Measurements from ENCODE around the gene PCBD1. TPM values are rescaled to one million over a fixed set of nuclear protein-coding genes. Genes with fewer than 3 reads are reported as not detected.
A peak's percentile ranks its signal among the peaks of the same experiment; 100 is the strongest.

The PCBD1 gene
- polyA plus RNA-seq = 100 to 1,000 TPM in 2 of 3 donors, 10 to 100 TPM in 1; 97.6 to 158 (median 113) TPM

DNA sequence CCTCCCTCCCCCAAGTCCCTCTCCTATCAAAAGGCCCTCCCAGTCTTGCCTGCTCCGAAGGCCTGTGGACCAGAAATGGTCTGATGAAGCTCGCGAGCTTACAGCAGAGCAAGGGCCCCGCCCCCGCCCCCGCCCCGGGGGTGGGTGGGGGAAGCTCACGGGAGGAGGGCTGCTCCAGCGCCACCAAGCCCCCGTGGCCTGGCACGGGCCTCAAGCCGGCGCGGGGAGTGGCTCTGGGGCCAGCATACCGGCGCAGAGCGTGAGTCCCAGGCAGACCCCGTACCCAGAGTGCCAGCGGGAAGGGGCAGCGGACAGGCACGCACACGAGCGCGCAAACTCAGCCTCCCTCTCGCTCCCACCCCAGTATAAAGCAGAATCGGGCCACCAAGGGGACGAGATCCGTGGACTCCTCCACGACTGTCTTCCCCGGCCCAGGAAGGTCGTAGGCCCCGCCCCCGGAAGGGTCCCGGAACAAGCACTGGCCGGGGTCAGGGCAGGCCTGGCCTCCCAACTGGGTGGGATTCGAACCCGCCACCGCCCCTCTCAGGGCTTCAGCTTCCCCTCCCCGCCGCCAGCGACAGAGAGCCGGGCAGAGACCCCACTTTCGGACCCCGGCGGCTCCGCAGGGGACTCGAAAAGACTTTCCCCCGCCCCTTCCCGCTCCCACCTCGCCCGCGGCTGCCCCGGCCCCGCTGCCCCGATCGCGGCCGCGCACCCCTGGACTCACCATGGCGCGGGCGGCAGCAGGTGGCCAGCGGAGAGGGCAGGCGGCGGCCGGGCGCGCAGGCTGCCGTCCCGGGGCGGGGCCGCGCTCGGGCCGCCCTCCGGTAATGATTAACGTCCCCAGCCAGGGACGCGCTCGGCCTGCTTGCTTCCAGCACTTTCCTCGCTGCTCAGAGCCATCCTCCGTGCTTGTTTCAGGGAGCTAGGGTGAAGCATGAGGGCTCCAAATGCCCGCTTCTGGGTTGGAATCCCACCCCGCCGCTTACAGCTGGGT, at the start of gene PCBD1:
TSS of gene PCBD1 (minus strand) at position 762 of the 997 bp plus-strand sequence. CDS start at position 730, 32 bp downstream.
- 0 to 1% (median 1%) methylated on average over 82 to 85 of the region's 85 CpGs for WGBS, 3 donors
- H3K27ac ChIP-seq (ENCODE audit: low read depth, low read length) = peak within 1 kb of the TSS; percentile 61

DNA sequence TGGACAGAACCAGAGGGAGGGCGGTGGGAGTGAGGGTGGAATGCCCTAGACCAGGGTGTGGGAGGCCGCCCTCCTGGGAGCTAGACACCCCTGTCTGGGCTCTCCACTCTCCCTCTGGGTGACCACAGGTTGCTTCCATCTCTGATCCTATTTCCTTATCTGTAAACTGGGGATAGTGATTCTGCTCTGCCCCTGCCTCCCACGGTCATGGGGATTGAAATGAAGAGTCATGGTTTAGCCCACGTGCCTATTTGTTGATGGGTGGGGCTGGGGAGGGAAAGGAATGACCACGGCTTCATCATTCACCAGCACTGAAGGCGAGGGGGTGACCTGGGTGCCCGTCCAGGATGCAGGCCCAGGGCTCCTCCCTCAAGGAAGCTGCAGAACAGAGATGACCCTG, 49.3 kb upstream of the PCBD1 start:
- 84 to 89% (median 86%) methylated on average over 7 of the region's 7 CpGs for WGBS, 3 donors
- H3K27ac ChIP-seq (ENCODE audit: low read depth, low read length) = no peak overlapping the region

DNA sequence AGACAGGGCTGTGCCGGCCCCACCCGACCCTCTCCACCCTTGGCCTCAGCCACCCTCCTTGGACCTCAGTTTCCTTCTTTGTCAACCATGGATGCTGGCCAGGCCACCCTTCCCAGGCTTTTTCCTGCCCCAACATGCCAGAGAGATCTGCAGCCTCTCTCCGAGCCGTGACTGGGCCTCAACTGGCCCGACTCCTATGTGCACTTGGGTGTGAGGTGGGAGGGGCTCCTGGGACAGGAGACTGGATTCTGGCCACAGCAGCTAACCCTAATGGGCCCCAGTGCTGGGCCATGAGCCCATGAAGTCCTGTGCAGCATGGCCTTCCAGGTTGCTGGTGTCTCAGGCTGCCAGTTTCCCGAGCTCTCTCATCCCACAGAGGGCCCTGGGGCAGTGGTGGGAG, 47.7 kb upstream of the PCBD1 start:
- WGBS, 3 donors = 60 to 85% (median 65%) methylated on average over 6 of the region's 6 CpGs
- H3K27ac ChIP-seq (ENCODE audit: low read depth, low read length) = no peak overlapping the region

DNA sequence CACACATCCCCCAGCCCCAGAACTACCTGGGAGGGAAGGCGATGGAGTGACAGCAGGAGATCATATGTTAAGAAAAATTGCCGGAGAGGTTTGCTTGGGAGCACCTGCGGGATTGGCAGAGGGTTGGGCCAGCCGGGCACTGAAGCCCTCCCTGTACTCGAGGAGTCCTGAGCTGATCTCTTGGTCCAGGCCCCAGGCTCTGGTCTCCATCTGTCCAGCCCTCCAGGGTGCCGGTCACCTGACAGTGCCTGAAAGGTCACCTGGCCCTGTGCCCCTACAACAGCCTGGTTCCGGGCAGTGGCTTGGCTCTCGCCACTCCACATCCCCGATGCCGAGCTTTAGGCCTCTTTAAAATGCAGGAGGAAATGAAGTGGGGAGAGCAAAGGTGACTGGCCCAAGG, 47.3 kb upstream of the PCBD1 start:
- no peak overlapping the region for H3K27ac ChIP-seq (ENCODE audit: low read depth, low read length)
- 74 to 82% (median 82%) methylated on average over 10 of the region's 10 CpGs for WGBS, 3 donors

DNA sequence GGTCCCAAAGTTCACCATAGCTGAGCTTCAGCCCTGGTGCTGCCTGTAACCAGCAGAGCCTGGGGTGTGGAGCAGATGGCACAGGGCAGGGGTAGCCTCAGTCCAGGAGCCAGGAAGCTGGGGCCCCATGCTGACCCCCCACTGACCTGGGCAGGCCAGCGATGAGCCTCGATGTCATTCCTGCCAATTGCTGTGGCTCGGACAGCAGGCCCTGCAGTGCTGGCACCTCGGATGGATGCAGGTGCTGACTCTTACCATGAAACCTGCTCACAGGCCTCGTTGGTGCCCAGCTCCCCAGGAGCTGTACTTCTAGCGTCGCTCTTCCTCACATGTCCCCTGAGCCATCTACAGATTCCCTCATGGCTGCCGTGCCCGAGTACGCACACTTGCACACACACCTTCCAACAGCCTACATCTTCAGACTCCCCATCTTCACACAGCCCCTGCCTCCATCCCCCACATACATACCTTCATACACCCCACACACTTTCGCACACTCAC, 46.8 kb upstream of the PCBD1 start:
- 92 to 94% (median 93%) methylated on average over 11 of the region's 11 CpGs for WGBS, 3 donors

DNA sequence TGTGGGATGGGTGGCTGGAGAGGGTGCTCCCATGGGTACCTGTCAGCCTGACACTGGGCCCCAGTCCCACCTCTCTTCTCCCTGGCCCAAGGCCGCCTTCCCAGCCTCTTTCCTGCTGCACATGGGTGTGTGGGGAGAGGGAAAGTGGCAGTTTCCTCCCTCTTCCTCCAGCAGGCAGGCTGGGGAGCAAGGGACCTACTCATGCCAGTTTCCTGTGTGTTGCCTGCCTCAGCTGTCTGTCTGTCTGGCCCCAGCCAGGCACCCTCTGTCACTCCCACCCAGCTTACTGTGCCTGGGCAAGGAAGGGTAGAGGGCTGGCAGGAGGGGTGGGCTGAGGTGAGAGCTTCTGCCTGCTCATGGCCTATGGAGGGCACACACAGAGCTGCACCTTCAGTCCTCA, 46.3 kb upstream of the PCBD1 start:
- 63 to 100% (median 87%) methylated on average over 1 of the region's 1 CpG for WGBS, 3 donors
- H3K27ac ChIP-seq (ENCODE audit: low read depth, low read length) = no peak overlapping the region

More for the DNA sequence above, 46.8 kb upstream of the PCBD1 start:
- H3K27ac ChIP-seq (ENCODE audit: low read depth, low read length) = no peak overlapping the region

DNA sequence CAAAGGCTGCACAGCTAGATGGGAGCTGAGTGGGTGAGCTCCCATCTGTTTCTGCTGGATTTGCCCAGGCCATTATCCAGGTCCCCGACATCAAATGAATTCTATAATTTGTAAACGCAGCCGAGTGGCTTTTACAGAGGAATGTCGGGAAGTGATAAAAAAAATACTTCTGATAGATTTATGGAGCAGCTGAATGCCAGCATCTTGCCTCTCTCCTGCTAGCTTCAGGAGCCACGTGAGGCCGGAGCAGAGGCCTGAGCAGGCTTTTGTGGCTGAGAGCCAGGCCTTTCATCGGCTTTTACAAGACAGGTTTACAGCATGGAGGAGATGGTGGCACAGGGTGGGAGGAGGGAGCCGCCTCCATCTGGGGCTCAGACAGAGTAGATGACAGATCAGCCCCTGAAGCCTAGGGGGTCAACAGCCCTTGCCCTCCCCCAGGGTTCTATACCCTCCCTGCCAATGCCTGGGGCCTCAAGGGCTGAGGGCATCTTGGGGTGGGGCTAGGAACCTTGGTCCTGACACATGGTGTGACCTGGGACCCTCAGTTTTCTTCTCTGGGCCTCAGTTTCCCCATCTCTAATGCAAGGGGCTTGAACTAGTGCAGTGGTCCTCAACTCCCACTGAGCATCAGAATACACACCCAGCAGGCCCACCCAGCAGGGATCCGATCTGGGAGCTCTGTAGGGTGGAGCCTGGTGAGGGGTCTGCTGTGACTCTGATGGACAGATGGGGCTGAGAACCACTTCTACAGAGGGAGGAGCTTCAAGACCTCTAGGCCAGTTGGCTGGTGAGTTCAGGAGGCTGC, 44.2 kb upstream of the PCBD1 start:
- H3K27ac ChIP-seq (ENCODE audit: low read depth, low read length) = no peak overlapping the region
- 63 to 78% (median 70%) methylated on average over 9 of the region's 9 CpGs for WGBS, 3 donors

DNA sequence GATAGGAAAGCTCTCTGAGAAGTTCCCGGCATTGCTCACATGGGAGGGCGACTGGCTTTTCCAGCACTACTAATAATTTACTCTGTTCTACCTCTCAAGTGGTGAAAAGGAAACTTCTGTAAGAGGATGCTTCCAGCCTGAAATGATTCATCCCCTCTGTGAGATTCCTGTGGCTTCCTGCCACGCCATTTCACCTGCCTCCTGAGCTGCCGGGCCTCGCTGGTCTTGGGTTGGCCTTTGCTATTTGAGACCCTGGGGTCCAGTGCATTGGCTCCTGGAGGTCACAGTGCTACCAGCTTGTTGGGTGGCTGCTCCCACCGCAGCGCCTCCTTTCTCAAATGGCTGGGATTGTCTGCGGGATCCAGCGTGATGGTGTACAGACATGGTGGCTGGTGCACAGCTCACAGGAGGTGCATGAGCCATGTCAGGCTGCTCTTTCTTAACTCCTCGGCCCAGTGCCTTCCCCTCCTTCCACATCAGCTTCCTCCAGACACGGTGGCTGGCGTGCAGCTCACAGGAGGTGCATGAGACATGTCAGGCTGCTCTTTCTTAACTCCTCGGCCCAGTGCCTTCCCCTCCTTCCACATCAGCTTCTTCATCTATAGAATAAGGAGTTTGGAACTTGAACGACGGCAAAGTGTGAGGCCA, 42.9 kb upstream of the PCBD1 start:
- no peak overlapping the region for H3K27ac ChIP-seq (ENCODE audit: low read depth, low read length)
- 65 to 81% (median 68%) methylated on average over 15 of the region's 15 CpGs for WGBS, 3 donors

DNA sequence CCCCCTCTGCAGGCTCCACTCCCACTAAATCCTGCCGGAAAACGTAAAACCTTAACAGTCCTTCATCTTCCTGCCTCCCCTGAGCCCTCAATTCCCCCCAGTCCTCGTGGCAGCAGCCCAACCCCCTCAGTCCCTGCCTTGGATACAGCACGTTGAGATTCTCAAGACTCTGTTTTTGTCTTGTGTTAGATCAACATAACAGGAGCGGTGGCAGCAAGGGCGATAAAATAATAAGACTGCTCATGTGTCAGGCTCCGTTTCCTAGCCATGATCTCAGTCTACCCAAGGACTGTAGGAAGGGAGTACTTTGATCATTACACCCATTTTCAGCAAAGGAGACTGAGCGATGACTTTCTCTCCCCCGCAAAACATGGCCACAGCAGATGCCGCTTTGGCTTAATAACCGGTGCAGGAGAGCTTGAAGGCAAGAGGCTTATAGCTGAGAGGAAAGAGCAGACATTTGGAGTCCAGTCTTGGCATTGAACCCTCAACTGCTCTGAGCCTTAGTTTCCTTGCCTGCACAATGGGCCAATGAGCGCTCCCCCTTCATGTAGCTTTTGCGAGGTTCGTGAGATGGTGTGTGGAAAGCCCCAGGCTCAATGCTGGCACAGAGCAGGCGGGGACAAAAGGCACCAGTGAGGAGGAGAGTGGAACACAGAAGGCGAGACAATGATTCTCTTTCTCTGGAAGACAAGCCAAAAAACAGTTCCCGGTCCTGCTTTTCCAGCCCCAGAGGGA, 42.1 kb upstream of the PCBD1 start:
- H3K27ac ChIP-seq (ENCODE audit: low read depth, low read length) = no peak overlapping the region
- WGBS, 3 donors = 68 to 80% (median 77%) methylated on average over 17 of the region's 17 CpGs

DNA sequence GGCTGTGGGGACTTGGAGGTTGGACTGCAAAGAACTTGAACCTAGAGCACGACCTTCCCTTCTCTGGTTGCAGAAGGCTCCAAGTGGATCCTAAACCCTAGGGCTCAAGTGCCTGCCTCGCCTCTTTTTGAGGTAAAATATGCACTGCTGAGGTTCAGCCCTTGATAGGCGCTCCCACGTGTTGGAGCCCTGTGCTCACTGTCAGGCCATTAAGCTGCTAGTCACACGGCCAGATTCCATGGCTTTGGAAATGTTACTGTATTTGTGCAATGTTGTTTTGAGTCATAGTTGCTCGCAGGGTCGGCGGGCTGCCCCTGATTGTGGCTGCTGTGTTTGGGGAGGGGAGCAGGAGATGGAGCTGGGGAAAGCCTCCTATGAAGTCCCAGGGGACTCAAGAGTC, 39.8 kb upstream of the PCBD1 start:
- WGBS, 3 donors = 66 to 75% (median 71%) methylated on average over 8 of the region's 8 CpGs
- no peak overlapping the region for H3K27ac ChIP-seq (ENCODE audit: low read depth, low read length)

DNA sequence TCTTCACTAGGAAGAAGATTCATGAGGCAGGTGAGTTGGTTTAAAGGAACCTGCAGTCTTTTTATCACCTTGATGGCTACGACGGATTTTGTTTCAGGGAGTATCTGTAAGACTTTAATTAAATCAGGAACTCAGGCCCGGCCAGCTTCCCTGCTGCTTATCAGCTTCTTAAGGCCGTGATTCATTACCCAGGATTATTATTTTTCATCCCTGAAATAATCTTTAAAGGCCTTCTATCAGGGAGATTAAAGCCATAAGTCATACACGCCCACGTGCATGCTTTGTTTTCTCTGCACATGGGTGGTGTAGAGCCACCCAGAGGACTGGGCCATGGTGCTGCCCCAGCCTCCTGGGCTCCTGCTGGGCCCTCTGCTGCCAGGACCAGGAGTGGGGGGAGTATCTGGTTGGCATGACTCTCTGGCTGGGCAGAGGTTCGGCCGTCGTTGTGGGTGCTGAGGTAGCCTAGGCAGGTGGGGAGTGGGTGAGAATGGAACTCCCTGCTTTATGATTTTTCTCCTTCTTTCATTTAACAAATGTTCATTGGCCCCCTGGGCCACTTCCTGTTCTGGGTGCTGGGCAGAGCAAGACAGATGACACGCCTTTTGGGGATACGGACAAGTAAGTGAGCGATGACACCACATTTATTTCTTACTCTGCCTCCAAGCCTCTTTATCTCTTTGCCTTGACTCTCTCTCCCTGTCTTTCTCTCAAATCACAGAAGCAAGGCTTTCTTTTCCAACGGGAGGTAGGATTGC, 39.0 kb upstream of the PCBD1 start:
- whole genome bisulfite sequencing, 3 donors = 69 to 70% (median 69%) methylated on average over 13 of the region's 13 CpGs
- no peak overlapping the region for H3K27ac ChIP-seq (ENCODE audit: low read depth, low read length)

DNA sequence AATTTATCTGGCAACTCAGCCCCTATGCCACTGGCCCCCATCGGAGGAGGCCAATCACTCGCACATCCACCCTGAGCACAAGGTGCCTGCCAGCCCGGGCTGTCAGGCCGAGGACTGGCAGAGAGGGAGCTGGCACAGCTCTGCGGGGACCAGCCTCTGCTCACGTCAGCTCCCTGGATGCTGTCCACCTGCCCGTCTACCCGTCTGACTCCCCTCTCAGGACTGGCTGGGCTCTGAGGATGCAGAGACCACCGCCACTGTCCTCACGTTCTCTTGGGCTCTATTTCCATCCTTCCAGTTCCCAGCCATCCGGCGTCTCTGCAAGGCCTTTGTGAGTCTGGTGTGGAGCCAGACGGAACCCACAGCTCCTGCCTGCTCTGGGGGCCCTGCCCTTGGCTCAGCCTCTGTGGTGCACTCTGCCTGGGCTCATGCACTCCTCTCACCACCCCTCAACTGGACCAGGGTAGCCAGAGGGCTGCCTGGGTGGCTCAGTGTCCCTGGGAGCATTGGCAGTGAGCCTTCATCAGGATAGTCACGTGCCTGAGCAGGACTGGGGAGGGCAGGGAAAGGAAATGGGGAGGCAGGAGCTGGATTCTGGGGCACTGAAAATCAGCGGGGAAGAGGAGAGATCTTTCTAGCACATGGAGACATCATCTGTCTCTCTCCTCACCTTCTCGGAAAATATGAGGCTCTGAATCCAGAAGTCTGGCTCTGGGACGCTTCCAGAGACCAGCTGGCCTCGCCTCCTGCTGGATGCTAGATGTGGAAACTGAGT, 38.0 kb upstream of the PCBD1 start:
- 76 to 78% (median 77%) methylated on average over 18 of the region's 18 CpGs for WGBS, 3 donors
- H3K27ac ChIP-seq (ENCODE audit: low read depth, low read length) = no peak overlapping the region

DNA sequence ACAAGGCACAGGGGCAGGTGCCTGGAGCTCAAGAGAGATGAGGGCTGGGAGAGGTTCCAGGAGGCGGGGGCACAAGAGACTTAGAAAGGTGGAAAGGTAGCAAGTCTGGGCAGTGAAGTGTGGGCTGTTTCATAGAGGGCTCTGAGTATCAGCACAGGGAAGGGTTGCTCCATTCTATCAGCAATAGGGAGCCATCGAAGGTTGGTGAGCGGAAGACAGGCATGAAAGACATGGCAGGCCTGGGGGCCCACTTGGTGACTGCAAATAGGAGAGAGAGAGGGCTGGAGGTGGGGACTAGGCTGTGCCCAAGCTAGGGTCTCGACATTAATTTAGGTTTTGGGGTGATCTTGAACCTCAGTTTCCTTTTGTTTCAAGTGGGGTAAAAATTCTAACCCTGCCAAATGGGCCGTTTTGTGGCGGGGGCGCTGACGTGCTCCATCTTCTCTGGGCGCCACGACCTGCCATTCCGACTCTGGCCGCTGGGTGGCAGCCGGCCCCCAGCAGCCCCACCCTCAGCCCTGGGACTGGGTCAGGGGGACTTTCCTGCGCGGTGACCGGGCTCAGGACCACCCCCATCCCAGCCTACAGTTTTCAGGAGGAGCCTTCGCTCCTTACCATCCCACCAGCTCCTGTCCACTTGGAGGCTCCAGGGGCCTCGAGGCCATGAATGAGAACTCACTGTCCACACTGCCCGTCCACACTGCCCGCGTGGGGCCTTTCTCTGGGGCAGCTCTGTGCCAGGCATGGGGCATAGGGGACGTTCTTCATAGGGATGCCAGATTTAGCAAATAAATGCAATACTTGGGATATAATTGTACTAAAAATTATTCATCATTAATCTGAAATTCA, 37.2 kb upstream of the PCBD1 start:
- no peak overlapping the region for H3K27ac ChIP-seq (ENCODE audit: low read depth, low read length)
- WGBS, 3 donors = 25 to 27% (median 26%) methylated on average over 22 of the region's 22 CpGs

DNA sequence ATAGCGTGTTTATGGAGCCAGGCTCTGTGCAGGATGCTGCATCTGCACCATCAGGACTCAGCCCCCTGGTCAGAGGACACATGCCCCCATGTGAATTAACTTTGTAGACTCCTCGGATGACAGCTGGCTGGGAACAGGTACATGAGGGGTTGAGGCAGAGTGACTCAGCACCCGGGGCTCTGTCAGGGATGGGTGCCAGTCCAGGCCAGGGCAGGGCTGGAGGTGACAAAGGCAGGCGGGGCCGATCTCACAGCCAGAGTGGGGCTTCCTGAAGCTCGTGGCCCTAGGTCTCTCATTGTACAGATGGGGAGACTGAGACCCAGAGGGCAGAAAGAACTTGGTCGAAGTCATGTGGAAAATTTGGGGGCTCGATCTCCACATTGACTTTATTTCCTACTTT, 35.3 kb upstream of the PCBD1 start:
- WGBS, 3 donors = 79 to 82% (median 81%) methylated on average over 8 of the region's 8 CpGs
- no peak overlapping the region for H3K27ac ChIP-seq (ENCODE audit: low read depth, low read length)

DNA sequence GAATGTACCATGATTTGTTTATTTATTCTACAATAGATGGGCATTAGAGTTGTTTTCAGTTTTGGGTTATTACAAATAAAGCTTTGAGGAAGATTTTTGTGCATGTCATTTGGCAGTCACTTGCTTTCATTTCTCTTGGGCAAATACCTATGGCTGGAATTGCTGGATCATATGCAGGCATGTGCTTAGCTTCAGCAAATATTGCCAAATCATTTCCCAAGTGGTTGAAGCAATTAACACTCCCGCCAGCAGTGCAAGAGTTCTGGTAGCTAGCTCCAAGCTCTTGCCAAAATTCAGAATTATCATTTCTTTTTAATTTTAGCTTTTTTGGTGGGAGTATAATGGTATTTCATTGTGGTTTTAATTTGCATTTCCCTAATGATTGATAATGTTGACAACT, 32.9 kb upstream of the PCBD1 start:
- H3K27ac ChIP-seq (ENCODE audit: low read depth, low read length) = no peak overlapping the region
- WGBS, 3 donors = 14 to 77% (median 19%) methylated on average over 1 of the region's 1 CpG

DNA sequence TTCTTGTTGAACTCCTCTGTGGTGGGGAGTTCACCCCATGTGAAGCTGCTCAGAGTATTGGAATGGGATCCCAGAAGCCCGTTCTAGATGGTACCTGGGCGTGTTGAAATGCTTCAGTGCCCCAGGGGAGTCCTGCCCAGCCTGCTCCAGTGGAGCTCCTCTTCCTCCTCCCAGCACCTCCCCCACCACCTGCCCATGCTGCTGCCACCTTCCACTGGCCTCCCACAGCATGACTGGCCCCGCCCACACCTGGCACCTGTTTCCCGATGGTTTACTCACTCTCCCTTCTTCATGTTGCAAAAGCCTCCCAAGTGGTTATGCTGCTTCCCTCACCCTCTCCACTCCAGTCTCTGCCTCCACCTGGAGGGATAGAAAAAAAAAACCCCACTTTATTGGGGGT, 32.2 kb upstream of the PCBD1 start:
- H3K27ac ChIP-seq (ENCODE audit: low read depth, low read length) = no peak overlapping the region
- 36 to 70% (median 69%) methylated on average over 4 of the region's 4 CpGs for WGBS, 3 donors

Data from adipose tissue (tissue), 3 donors.